GM10266 (cell line): Measurements from ENCODE around the gene HOMER2.

Experiments used
- DNase-seq: peaks from one replicate; pipeline ENCODE4 v3.0.0; 2012; ENCODE audit errors: extremely low spot score
- TF ChIP-seq, protein P1 (sequence below): IDR thresholded peaks from 2 replicates; pipeline ENCODE4 v1.5.1; 2012; ENCODE audit warnings: mild to moderate bottlenecking, low read depth; ENCODE audit not compliant: control insufficient read depth, insufficient read depth; ENCODE audit errors: missing control alignments

Gene HOMER2

DNA sequence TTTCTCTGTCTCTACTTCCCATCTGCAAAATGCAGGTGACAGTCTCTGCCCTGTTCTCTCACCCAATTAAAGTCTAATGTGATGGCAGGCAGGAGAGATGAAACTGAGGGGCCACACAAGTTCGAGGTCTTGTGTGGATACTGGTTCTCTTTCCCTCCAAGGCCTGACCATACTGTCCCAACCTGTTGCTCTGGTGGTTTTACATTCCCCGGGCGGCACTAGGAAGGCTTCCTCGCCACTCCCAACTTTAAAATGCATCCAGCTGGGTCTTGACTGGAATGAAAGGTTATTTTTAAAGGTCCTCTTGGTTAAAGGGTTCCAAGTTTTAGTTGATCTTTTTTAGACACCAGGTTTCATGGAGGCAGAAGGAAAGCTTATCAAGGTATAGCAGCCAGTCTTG, 105.9 kb downstream of the HOMER2 start:
- TF ChIP-seq, protein P1, sequence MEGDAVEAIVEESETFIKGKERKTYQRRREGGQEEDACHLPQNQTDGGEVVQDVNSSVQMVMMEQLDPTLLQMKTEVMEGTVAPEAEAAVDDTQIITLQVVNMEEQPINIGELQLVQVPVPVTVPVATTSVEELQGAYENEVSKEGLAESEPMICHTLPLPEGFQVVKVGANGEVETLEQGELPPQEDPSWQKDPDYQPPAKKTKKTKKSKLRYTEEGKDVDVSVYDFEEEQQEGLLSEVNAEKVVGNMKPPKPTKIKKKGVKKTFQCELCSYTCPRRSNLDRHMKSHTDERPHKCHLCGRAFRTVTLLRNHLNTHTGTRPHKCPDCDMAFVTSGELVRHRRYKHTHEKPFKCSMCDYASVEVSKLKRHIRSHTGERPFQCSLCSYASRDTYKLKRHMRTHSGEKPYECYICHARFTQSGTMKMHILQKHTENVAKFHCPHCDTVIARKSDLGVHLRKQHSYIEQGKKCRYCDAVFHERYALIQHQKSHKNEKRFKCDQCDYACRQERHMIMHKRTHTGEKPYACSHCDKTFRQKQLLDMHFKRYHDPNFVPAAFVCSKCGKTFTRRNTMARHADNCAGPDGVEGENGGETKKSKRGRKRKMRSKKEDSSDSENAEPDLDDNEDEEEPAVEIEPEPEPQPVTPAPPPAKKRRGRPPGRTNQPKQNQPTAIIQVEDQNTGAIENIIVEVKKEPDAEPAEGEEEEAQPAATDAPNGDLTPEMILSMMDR = no peak
- DNase-seq = no peak

DNA sequence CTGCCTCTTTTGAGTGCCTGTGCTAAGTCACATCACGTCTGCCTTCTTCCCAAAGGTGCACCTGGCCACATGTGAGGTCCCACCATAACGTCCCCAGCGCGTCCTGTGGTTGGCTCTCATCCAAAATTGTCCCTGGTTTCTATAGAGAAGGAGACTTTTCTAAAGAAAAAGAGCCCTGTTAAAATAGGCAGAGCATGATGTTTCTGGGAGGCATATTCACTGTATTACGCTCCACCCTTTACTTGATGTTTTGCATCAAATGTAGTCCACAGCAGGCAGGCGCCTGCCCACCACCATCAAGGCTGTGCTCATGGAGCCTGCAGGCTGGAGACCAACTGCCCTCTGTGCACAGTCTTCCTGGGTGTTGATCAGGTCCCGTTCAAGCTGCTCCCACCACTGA, 106.8 kb downstream of the HOMER2 start:
- no peak for DNase-seq
- TF ChIP-seq, protein P1 = no peak

DNA sequence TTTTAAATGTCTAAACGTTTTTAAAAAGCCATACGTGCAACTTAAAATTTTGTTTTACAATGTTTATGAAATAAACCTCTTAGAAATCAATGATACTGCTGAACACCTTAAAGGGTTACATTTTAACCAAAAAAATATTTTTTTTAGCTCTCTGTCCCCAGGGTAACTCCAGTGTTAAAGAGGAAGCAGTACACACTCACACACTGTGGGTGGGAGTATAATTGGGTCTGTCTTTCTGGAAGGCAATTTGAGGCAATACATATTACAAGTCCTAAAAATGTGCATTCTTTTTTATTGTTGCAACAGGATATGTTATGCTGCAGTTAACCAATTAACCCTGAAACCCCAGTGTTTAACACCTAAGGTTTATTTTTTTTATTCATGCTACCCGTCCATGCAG, 109.0 kb downstream of the HOMER2 start:
- DNase-seq = no peak
- TF ChIP-seq, protein P1 = no peak

DNA sequence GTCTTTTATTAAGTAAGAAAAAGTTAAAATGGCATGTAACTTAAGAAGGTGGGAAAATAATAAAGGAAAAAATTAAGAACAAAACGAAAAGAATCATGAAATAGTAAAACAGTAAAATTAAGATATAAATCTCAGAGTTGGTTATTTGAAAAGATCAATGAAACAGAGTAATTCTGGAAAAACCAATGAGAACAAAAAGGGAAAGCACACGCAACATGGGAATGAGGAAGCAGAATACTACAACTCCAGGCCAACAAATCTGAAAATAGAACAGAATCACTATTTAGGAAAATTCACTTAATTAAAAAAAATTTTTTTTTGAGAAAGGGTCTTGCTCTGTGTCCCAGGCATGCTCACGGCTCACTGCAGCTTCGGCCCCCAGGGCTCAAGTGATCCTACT, 112.4 kb downstream of the HOMER2 start:
- no peak for DNase-seq
- TF ChIP-seq, protein P1 = no peak

DNA sequence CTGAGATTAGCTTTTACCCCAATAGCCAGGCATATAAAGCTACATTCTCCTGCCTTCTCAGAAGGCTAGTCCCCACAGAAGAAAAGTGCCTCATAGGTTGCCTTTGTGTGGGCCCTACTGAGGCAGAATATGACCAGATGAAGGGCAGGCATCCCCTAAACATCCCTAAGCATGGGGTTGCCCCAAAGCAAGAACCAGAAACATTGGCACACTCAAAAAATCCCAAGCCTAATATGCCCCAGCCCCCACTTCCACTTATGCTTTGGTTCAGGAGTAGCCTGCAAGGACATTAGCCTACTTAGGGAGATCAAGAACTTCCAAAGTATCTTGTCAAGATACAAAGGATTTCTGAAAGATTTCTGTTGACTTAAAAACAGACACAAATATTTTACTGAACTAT, 113.4 kb downstream of the HOMER2 start:
- no peak for DNase-seq
- TF ChIP-seq, protein P1 = no peak

DNA sequence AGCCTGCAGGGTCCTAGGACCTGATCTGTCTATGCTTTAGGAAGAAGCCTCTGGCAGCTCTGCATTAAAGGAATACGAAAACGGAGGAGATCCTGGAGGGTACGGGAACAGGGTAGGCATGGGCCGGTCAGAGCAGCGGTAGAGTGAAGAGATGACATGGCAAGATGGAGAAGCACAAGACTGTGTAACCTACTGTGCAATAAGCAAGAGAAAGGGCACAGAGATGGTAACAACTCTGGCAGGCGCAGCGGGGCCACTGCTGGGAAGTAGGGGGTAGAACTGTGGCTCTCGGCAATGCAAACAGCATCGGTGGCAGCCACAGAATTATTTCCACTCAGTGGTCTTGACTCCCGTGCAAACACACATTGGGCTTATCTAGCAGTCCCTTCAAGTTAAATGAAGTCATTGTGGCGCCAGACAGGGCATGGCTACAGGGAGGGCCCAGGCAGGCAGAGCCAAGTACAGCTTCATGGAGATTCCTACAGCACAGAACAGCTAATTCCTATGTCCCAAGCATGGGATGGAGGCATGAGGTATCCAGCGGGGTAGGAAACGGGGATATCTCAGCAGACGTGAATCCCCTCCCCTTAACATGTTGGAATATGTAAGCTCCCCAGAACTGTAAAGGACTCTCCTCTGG, 114.3 kb downstream of the HOMER2 start:
- no peak for DNase-seq
- TF ChIP-seq, protein P1 = no peak

DNA sequence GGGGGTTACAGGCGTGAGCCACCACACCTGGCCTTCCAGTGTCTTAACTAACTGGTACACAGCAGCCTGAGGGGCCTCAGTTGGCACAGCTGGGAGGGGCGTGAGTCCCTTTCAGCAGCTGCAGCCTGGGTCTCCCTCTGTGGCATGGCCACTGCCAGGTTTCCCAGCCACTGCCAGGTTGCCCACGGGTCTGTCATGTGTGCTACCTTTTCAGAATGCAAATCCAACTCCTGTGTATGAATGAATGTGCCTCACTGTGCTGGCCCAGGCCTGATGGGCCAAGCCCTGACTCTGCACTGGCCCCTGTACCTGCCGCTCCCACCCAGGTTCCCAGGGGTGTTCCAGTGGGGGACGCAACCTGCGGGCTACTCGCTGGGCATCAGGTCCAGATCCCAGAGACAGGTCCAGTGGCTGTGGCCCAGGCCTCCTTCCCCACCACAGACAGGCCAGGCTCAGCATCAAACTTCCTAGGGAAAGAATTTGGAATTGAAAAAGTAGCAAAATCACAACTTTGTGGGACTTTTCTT, 117.1 kb downstream of the HOMER2 start:
- TF ChIP-seq, protein P1 = no peak
- no peak for DNase-seq
